BLaER1 (cell line): ENCODE measurements around the gene HOXA11.

Experiments used
- H3K27ac ChIP-seq: shearing (Covaris generic); formaldehyde crosslinking; 2 replicates; pipeline ENCODE4 v1.8.1; 2022
- H3K27me3 ChIP-seq: shearing (Covaris generic); formaldehyde crosslinking; 2 replicates; pipeline ENCODE4 v1.8.1; 2022
- H3K36me3 ChIP-seq: shearing (Covaris generic); formaldehyde crosslinking; 2 replicates; pipeline ENCODE4 v1.8.1; 2022
- H3K4me1 ChIP-seq: shearing (Covaris generic); formaldehyde crosslinking; 2 replicates; pipeline ENCODE4 v1.8.1; 2022
- H3K4me2 ChIP-seq: shearing (Covaris generic); formaldehyde crosslinking; 2 replicates; pipeline ENCODE4 v1.8.1; 2022
- H3K4me3 ChIP-seq: shearing (Covaris generic); formaldehyde crosslinking; 2 replicates; pipeline ENCODE4 v1.8.1; 2022
- H3K9ac ChIP-seq: shearing (Covaris generic); formaldehyde crosslinking; 2 replicates; pipeline ENCODE4 v1.8.1; 2022
- H3K9me3 ChIP-seq: shearing (Covaris generic); formaldehyde crosslinking; 2 replicates; pipeline ENCODE4 v1.8.1; 2022
- H4K20me1 ChIP-seq: shearing (Covaris generic); formaldehyde crosslinking; 2 replicates; pipeline ENCODE4 v1.8.1; 2022
- Cebpa-rat ChIP-seq: shearing (Covaris generic); IDR thresholded peaks from 2 replicates; pipeline ENCODE4 v1.8.1; 2022

Gene HOXA11

GRCh38 chr7:27194002-27194352, 8.9 kb upstream of the HOXA11 start:
- no peak overlapping the region for H3K4me3 ChIP-seq
- H3K9me3 ChIP-seq, result no peaks in the 10 kb centered on the region; the same call in 1 of the 2 replicates
- H4K20me1 ChIP-seq, result peaks cover 97% of the 10 kb centered on the region
- H3K27ac ChIP-seq, result no peak overlapping the region
- H3K27me3 ChIP-seq, result peaks cover 100% of the 10 kb centered on the region
- no peaks in the 10 kb centered on the region for H3K36me3 ChIP-seq
- TF ChIP-seq Cebpa-rat, result no peak
- H3K4me2 ChIP-seq, result no peak overlapping the region
- peaks cover 2% of the 10 kb centered on the region for H3K4me1 ChIP-seq
- H3K9ac ChIP-seq, result no peak overlapping the region

DNA sequence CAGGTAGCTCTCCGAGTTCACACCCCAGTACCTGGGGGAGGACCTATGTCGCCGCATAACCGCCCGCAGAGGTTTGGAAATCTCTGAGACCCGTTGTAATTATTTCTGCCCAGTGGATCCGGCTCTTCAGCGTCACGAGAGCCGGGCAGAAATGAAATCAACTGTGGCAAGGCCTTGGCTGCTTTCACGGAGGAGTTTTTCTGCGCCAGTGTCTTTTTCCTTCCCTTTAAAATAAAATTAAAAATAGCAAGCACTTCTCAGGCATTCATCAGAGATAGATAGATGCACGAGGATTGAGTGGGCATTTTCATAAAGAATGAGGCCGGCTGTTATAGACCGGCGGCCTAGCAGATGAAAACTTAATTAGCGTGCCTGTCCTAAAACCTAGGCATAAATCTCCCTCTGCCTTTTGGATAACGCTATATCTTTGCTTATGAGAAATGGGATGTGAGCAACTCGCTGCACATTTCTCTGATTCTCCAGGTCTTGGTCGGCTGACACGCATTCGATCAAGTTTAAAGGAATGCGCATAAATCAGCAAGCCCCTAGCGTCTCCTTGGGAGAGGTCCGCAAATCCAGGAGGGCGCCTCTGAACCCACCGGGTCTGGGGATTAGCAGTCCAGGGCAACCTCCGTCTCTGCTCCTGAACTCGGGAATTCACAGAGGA, 8.4 kb upstream of the HOXA11 start:
- Histone ChIP-seq H4K20me1 (peaks cover 97% of the 10 kb centered on the region), H3K27ac (no peak overlapping the region), H3K9ac (no peak overlapping the region), H3K4me3 (no peak overlapping the region), H3K27me3 (peaks cover 100% of the 10 kb centered on the region), H3K36me3 (no peaks in the 10 kb centered on the region), H3K4me2 (no peak overlapping the region), H3K9me3 (no peaks in the 10 kb centered on the region; the same call in 1 of the 2 replicates), H3K4me1 (no peaks in the 10 kb centered on the region)
- no peak for TF ChIP-seq Cebpa-rat

DNA sequence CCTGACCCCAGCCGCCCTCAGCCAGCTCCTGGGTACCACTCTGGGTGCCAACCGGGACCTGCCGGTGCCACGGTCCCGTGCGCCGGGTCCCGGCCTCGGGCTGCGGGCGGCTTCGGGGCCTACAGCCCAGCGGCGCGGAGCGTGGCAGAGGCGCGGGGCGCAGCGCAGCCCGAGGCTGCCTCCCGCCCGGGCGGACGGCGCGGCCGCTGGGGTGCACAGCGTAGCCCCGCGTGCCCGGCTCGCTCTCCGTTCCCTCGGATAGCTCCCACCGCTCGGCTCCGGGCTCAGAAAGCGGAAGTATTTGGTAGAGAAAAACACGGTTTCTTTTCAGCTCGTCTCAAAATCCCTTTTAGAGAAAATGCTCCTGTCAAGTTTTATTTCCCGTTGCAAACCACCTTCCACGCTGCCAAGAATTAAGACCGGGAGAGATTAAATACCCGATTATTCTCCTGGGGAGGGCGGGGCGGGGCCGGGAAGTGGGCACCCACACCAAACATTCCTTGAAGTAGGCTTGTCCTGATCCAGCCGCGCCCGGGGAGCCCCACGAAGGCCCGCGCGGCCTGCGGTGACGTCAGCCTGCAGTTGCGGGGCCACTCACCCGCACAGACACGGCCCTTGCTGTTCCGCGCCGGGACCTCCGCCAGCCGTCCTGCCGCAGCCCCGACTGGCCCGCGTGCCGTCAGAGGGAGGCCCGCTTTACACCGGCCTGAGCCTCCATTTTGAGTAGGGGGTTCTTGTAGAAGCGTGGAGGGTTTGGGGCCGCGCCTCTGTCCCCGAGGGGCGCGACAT, 7.7 kb upstream of the HOXA11 start:
- no peak overlapping the region for H3K4me3 ChIP-seq
- peaks cover 97% of the 10 kb centered on the region for H4K20me1 ChIP-seq
- no peak for TF ChIP-seq Cebpa-rat
- H3K27ac ChIP-seq, result no peak overlapping the region
- H3K9ac ChIP-seq, result no peak overlapping the region
- no peaks in the 10 kb centered on the region for H3K36me3 ChIP-seq
- no peak overlapping the region for H3K4me2 ChIP-seq
- H3K4me1 ChIP-seq, result no peaks in the 10 kb centered on the region
- H3K9me3 ChIP-seq, result no peaks in the 10 kb centered on the region; the same call in 1 of the 2 replicates
- peaks cover 100% of the 10 kb centered on the region for H3K27me3 ChIP-seq

- TF ChIP-seq Cebpa-rat, result no peak
- Histone ChIP-seq H3K4me2 (no peak overlapping the region), H3K9ac (no peak overlapping the region), H3K4me3 (no peak overlapping the region), H3K27ac (no peak overlapping the region), H3K36me3 (no peaks in the 10 kb centered on the region), H3K9me3 (no peaks in the 10 kb centered on the region; the same call in 1 of the 2 replicates), H3K4me1 (no peaks in the 10 kb centered on the region), H4K20me1 (peaks cover 97% of the 10 kb centered on the region), H3K27me3 (peaks cover 100% of the 10 kb centered on the region)
Measured at GRCh38 chr7:27191833-27192545, 7.0 kb upstream of the HOXA11 start.

DNA sequence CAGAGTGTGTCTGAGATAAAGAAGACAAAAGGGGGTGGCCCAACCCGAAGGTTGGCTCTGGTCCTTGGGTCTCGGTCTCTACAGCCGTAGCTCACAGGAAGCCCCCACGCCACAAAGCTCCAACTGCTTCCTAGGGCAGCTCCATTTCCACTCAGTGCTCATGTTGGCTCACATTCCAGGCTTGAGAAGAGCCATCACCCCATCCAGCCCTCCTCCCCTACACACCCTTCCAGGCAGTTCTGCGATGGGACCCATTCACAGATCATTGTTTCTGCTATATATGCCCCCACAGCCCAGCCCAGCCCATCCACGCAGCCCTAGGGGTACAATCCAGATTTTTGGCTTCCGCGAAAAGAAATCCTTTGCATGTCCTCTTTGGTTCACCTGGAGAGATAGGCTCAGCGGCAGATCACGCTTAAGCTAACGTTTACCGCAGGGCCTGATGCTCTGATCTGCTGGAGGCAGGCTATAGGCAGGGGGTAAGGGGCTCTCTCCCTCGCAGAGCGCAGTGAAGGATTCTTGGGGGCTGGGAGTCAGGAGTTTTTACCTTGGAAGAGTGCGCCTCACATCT, 6.2 kb upstream of the HOXA11 start:
- peaks cover 97% of the 10 kb centered on the region for H4K20me1 ChIP-seq
- no peaks in the 10 kb centered on the region for H3K36me3 ChIP-seq
- no peak overlapping the region for H3K9ac ChIP-seq
- no peak overlapping the region for H3K27ac ChIP-seq
- H3K9me3 ChIP-seq, result no peaks in the 10 kb centered on the region; the same call in 1 of the 2 replicates
- no peak for TF ChIP-seq Cebpa-rat
- H3K4me2 ChIP-seq, result no peak overlapping the region
- H3K4me1 ChIP-seq, result no peaks in the 10 kb centered on the region
- no peak overlapping the region for H3K4me3 ChIP-seq
- H3K27me3 ChIP-seq, result peaks cover 100% of the 10 kb centered on the region

- H3K9ac ChIP-seq, result no peak overlapping the region
- no peak overlapping the region for H3K4me3 ChIP-seq
- no peak overlapping the region for H3K4me2 ChIP-seq
- TF ChIP-seq Cebpa-rat, result no peak
- peaks cover 100% of the 10 kb centered on the region for H3K27me3 ChIP-seq
- no peaks in the 10 kb centered on the region; the same call in 1 of the 2 replicates for H3K9me3 ChIP-seq
- no peaks in the 10 kb centered on the region for H3K4me1 ChIP-seq
- no peak overlapping the region for H3K27ac ChIP-seq
- H3K36me3 ChIP-seq, result no peaks in the 10 kb centered on the region
- peaks cover 100% of the 10 kb centered on the region for H4K20me1 ChIP-seq
Measured at GRCh38 chr7:27189997-27190748, 5.1 kb upstream of the HOXA11 start.

GRCh38 chr7:27189295-27189996, 4.4 kb upstream of the HOXA11 start:
- Histone ChIP-seq H3K27ac (no peak overlapping the region), H3K27me3 (peaks cover 100% of the 10 kb centered on the region), H3K9ac (no peak overlapping the region), H3K9me3 (no peaks in the 10 kb centered on the region; the same call in 1 of the 2 replicates), H3K36me3 (no peaks in the 10 kb centered on the region), H4K20me1 (peaks cover 100% of the 10 kb centered on the region), H3K4me3 (no peak overlapping the region), H3K4me2 (no peak overlapping the region), H3K4me1 (no peaks in the 10 kb centered on the region)
- no peak for TF ChIP-seq Cebpa-rat

DNA sequence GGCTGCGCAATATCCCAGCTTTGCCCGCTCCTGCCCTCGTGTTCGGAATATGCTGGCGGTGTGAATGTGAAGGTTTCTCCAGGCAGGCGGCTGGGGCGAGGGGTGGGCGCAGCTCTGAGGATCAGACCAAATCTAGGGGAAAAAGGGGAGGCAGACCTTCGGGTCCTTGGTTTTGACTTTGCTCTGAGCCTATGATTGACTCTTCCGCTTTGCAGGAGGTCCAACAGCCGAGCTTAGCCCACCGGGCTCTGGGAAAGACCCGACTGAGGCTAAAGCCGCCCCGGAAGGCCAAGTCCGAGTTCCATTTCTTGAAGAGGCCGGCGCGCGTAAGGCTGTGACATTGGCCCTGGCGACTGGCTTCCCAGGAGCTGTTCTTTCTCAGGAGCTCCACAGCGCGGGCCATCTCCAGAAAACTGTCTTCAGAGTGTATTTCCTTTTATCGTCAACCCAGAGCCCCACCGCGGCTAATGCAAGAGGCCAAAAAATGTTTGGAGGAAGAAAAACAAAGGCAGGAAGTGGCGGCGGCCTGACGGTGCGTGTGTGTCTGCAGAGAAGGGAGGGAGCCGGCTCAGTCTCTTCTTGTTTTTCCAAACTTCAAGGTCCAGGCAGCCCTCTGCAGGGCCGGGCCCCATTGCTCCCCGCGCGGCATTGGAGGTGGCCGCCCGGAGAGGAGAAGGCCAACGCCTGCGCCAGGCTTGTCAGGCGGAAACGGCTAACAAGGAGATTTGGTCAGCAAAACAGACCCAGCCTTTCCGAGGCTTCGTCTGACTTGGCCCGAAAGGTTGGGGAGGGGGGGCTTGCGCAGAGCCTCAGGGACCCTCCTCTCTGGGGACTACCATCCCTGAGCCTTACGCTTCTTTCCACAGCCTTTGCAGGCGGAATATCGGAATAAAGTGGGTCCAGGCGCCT, 3.6 kb upstream of the HOXA11 start:
- Histone ChIP-seq H3K27ac (no peak overlapping the region), H3K9ac (no peak overlapping the region), H3K4me1 (no peaks in the 10 kb centered on the region), H3K4me3 (no peak overlapping the region), H4K20me1 (peaks cover 100% of the 10 kb centered on the region), H3K27me3 (peaks cover 100% of the 10 kb centered on the region), H3K9me3 (no peaks in the 10 kb centered on the region; the same call in 1 of the 2 replicates), H3K36me3 (no peaks in the 10 kb centered on the region), H3K4me2 (no peak overlapping the region)
- no peak for TF ChIP-seq Cebpa-rat
